ENCODE data around the gene MINDY4.

Gene MINDY4

DNA sequence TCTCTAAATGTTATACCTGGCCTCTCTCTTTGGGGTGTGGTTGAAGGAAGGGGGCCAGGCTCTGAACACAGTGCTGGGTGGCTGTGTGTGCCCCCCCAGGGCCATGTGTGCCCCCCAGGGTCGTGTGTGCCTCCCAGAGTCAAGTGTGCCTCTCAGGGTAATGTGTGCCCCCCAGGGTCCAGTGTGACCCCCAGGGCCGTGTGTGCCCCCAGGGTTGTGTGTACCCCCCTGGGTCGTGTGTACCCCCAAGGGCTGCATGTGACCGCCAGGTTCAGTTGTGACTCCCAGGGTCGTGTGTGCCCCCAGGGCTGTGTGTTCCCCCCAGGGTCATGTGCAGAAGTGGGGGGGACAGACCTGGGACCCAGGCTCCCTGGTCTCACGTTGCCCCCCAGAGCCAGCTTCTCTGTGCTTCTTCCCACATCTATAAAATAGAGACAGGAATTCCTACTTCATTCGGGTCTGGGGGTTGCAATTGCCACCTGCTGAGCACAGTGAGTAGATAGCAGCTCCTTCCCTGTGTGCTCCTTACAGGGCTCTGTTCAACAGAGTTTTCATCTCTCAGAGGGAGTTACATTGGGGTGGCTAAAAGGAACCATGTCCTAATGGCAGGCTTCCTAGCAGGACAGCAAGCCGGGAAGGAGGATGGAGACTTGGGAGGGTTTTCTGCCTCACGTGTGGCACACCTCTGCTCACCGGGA, 99.8 kb downstream of the MINDY4 start:
- POLR2A ChIA-PET: no interaction called here
- H3K4me3 ChIP-seq (ENCODE audit: low read depth, low read length): no peak overlapping the region
- H3K4me1 ChIP-seq (ENCODE audit: control insufficient read depth, insufficient read depth, low read length): no peaks in the 10 kb centered on the region
- CTCF ChIA-PET: no interaction called here
- no peaks in the 10 kb centered on the region for H3K9me3 ChIP-seq (ENCODE audit: control insufficient read depth, insufficient read depth, low read depth, low read length)
- TF ChIP-seq GLIS2 (tag by site-specific recombination; IDR thresholded peaks at IDR 0.05) (peak; percentile 33; the same call in 1 of the 2 replicates), GLIS1 (tag by site-specific recombination; IDR thresholded peaks at IDR 0.05) (peak; percentile 97), ZNF830 (tag by site-specific recombination; IDR thresholded peaks at IDR 0.05; ENCODE audit: low read depth) (no peak), KLF16 (tag by site-specific recombination; IDR thresholded peaks at IDR 0.05) (no peak)
- H3K36me3 ChIP-seq (ENCODE audit: control insufficient read depth in 2 of 2, insufficient read depth in 1 of 2, low read length in 2 of 2): peaks cover 0 to 7% of the 10 kb centered on the region in 2 experiments; a peak in 1 of 3 replicates
- H3K27ac ChIP-seq (ENCODE audit: extremely low read depth, low read depth, low read length): no peak overlapping the region

DNA sequence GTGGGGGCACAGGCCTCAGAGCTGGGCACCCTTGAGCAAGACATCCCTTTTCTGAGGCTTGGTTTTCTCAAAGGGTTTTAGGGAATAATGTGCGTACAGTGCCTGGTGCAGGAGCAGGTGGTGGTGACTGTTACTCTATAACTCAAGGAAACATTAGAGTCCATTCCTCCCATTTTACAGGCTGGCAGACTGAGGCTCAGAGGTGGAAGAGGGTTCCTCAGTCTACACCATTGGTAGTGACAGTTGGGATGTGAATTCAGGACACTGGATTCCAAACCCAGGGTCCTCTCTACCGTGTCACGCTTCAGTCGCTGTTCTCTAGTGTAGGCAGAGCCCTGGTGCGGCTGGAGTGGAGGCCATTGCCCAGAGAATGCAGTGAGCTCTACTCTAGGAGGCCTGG, 100.4 kb downstream of the MINDY4 start:
- no peaks in the 10 kb centered on the region for H3K4me1 ChIP-seq (ENCODE audit: control insufficient read depth, insufficient read depth, low read length)
- TF ChIP-seq, protein P1, sequence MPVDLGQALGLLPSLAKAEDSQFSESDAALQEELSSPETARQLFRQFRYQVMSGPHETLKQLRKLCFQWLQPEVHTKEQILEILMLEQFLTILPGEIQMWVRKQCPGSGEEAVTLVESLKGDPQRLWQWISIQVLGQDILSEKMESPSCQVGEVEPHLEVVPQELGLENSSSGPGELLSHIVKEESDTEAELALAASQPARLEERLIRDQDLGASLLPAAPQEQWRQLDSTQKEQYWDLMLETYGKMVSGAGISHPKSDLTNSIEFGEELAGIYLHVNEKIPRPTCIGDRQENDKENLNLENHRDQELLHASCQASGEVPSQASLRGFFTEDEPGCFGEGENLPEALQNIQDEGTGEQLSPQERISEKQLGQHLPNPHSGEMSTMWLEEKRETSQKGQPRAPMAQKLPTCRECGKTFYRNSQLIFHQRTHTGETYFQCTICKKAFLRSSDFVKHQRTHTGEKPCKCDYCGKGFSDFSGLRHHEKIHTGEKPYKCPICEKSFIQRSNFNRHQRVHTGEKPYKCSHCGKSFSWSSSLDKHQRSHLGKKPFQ (tag by site-specific recombination; IDR thresholded peaks at IDR 0.05): no peak
- TF ChIP-seq WT1 (tag by site-specific recombination; IDR thresholded peaks at IDR 0.05) (no peak), SP2 (tag by site-specific recombination; IDR thresholded peaks at IDR 0.05) (no peak), SETDB1 (IDR thresholded peaks at IDR 0.05; ENCODE audit: insufficient read length, low read length) (no peak)
- TF ChIP-seq, protein P2, sequence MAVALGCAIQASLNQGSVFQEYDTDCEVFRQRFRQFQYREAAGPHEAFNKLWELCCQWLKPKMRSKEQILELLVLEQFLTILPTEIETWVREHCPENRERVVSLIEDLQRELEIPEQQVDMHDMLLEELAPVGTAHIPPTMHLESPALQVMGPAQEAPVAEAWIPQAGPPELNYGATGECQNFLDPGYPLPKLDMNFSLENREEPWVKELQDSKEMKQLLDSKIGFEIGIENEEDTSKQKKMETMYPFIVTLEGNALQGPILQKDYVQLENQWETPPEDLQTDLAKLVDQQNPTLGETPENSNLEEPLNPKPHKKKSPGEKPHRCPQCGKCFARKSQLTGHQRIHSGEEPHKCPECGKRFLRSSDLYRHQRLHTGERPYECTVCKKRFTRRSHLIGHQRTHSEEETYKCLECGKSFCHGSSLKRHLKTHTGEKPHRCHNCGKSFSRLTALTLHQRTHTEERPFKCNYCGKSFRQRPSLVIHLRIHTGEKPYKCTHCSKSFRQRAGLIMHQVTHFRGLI (tag by site-specific recombination; IDR thresholded peaks at IDR 0.05): no peak
- TF ChIP-seq, protein P3, sequence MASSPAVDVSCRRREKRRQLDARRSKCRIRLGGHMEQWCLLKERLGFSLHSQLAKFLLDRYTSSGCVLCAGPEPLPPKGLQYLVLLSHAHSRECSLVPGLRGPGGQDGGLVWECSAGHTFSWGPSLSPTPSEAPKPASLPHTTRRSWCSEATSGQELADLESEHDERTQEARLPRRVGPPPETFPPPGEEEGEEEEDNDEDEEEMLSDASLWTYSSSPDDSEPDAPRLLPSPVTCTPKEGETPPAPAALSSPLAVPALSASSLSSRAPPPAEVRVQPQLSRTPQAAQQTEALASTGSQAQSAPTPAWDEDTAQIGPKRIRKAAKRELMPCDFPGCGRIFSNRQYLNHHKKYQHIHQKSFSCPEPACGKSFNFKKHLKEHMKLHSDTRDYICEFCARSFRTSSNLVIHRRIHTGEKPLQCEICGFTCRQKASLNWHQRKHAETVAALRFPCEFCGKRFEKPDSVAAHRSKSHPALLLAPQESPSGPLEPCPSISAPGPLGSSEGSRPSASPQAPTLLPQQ (tag by site-specific recombination; IDR thresholded peaks at IDR 0.05): no peak
- ChIA-PET POLR2A (no interaction called here), CTCF (no interaction called here)
- H3K4me3 ChIP-seq (ENCODE audit: low read depth, low read length): no peak overlapping the region
- H3K27ac ChIP-seq (ENCODE audit: extremely low read depth, low read depth, low read length): no peak overlapping the region
- H3K9me3 ChIP-seq (ENCODE audit: control insufficient read depth, insufficient read depth, low read depth, low read length): no peaks in the 10 kb centered on the region
- H3K36me3 ChIP-seq (ENCODE audit: control insufficient read depth in 2 of 2, insufficient read depth in 1 of 2, low read length in 2 of 2): peaks cover 0 to 7% of the 10 kb centered on the region in 2 experiments; a peak in 1 of 3 replicates

DNA sequence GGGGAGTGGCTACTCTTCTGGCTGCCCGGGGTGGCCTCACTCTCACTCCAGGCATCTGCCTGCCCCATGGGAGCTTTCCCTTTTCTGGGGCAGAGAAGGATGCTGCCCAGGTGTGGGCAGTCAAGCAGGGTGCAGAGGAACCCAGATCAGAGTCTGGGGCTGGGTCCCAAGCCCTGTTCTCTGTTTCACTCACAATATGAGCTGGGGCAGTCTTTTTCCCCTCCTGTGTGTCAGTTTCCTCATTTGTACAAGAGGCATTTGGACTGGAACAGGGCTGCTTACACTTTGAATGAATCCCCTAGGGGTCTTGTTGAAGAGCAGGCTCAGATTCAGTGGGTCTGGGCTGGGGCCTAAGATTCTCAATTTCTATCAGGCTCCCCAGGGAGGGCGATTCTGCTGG, 102.0 kb downstream of the MINDY4 start:
- H3K4me1 ChIP-seq (ENCODE audit: control insufficient read depth, insufficient read depth, low read length): no peaks in the 10 kb centered on the region
- TF ChIP-seq, protein P4, sequence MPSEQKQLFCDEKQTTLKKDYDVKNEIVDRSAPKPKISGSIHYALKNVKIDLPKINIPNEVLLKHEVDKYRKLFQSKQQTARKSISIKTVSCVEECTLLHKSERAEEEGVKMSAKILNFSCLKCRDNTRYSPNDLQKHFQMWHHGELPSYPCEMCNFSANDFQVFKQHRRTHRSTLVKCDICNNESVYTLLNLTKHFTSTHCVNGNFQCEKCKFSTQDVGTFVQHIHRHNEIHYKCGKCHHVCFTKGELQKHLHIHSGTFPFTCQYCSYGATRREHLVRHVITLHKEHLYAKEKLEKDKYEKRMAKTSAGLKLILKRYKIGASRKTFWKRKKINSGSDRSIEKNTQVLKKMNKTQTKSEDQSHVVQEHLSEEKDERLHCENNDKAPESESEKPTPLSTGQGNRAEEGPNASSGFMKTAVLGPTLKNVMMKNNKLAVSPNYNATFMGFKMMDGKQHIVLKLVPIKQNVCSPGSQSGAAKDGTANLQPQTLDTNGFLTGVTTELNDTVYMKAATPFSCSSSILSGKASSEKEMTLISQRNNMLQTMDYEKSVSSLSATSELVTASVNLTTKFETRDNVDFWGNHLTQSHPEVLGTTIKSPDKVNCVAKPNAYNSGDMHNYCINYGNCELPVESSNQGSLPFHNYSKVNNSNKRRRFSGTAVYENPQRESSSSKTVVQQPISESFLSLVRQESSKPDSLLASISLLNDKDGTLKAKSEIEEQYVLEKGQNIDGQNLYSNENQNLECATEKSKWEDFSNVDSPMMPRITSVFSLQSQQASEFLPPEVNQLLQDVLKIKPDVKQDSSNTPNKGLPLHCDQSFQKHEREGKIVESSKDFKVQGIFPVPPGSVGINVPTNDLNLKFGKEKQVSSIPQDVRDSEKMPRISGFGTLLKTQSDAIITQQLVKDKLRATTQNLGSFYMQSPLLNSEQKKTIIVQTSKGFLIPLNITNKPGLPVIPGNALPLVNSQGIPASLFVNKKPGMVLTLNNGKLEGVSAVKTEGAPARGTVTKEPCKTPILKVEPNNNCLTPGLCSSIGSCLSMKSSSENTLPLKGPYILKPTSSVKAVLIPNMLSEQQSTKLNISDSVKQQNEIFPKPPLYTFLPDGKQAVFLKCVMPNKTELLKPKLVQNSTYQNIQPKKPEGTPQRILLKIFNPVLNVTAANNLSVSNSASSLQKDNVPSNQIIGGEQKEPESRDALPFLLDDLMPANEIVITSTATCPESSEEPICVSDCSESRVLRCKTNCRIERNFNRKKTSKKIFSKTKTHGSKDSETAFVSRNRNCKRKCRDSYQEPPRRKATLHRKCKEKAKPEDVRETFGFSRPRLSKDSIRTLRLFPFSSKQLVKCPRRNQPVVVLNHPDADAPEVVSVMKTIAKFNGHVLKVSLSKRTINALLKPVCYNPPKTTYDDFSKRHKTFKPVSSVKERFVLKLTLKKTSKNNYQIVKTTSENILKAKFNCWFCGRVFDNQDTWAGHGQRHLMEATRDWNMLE (tag by site-specific recombination; conservative IDR thresholded peaks at IDR 0.05; ENCODE audit: low read depth): no peak
- TF ChIP-seq ZNF394 (tag by site-specific recombination; IDR thresholded peaks at IDR 0.05; ENCODE audit: borderline replicate concordance): no peak
- TF ChIP-seq FEZF1 (tag by site-specific recombination; IDR thresholded peaks at IDR 0.05): no peak
- TF ChIP-seq ZNF354C (tag by site-specific recombination; IDR thresholded peaks at IDR 0.05; ENCODE audit: borderline replicate concordance, low read depth): no peak
- no peak for TF ChIP-seq ZSCAN30 (tag by site-specific recombination; IDR thresholded peaks at IDR 0.05)
- TF ChIP-seq ZNF768 (tag by site-specific recombination; IDR thresholded peaks at IDR 0.05): no peak
- no peaks in the 10 kb centered on the region for H3K9me3 ChIP-seq (ENCODE audit: control insufficient read depth, insufficient read depth, low read depth, low read length)
- H3K4me3 ChIP-seq (ENCODE audit: low read depth, low read length): no peak overlapping the region
- peaks cover 0 to 7% of the 10 kb centered on the region in 2 experiments; a peak in 1 of 3 replicates for H3K36me3 ChIP-seq (ENCODE audit: control insufficient read depth in 2 of 2, insufficient read depth in 1 of 2, low read length in 2 of 2)
- ChIA-PET POLR2A (no interaction called here), CTCF (no interaction called here)
- H3K27ac ChIP-seq (ENCODE audit: extremely low read depth, low read depth, low read length): no peak overlapping the region
